Neural progenitor cell (in vitro differentiated cells): ENCODE results near the gene ERC2. TPM values are rescaled to one million over a fixed set of nuclear protein-coding genes. Genes with fewer than 3 reads are reported as not detected.

Experiments
- DNase-seq: peaks from one replicate; pipeline ENCODE4 v3.0.0-alpha.2; 2016; ENCODE audit warnings: low spot score
- H2AFZ ChIP-seq: fragments of 200-600 bp; sonication (generic); replicated peaks from 2 replicates; pipeline ENCODE4 v1.6.1; 2016; ENCODE audit warnings: antibody characterized with exemption
- H3F3A ChIP-seq: fragments of 200-600 bp; sonication (generic); 2 replicates; pipeline ENCODE4 v1.6.1; 2016; ENCODE audit warnings: antibody characterized with exemption, low read depth
- H3K27ac ChIP-seq: fragments of 200-600 bp; sonication (generic); 2 replicates; pipeline ENCODE4 v1.5.1; 2016; ENCODE audit warnings: mild to moderate bottlenecking
- H3K27me3 ChIP-seq: fragments of 200-600 bp; sonication (generic); 2 replicates; pipeline ENCODE4 v1.6.1; 2016; ENCODE audit warnings: mild to moderate bottlenecking, moderate library complexity
- H3K36me3 ChIP-seq: fragments of 200-600 bp; sonication (generic); 2 replicates; pipeline ENCODE4 v1.5.1; 2016
- H3K4me1 ChIP-seq: fragments of 200-600 bp; sonication (generic); 2 replicates; pipeline ENCODE4 v1.6.1; 2016; ENCODE audit warnings: mixed run types
- H3K4me2 ChIP-seq: fragments of 200-600 bp; sonication (generic); 2 replicates; pipeline ENCODE4 v1.6.1; 2016
- H3K4me3 ChIP-seq: fragments of 200-600 bp; sonication (generic); 2 replicates; pipeline ENCODE4 v1.5.1; 2016
- H3K79me2 ChIP-seq: fragments of 200-600 bp; sonication (generic); 2 replicates; pipeline ENCODE4 v1.6.1; 2016; ENCODE audit warnings: low read depth
- H3K9ac ChIP-seq: fragments of 200-600 bp; sonication (generic); 2 replicates; pipeline ENCODE4 v1.6.1; 2016
- H3K9me3 ChIP-seq: fragments of 200-600 bp; sonication (generic); 2 replicates; pipeline ENCODE4 v1.5.1; 2016; ENCODE audit warnings: low read depth
- H4K20me1 ChIP-seq: fragments of 200-600 bp; sonication (generic); 2 replicates; pipeline ENCODE4 v1.6.1; 2016; ENCODE audit warnings: low read depth
- H3K27ac Mint-ChIP-seq: 3 replicates; pipeline ENCODE4 v1.8.0; 2021; ENCODE audit warnings: mixed read lengths
- H3K27me3 Mint-ChIP-seq: 2 replicates; pipeline ENCODE4 v1.8.0; 2022; ENCODE audit warnings: low read depth, mild to moderate bottlenecking, inconsistent platforms, moderate library complexity, mixed read lengths; ENCODE audit not compliant: insufficient read depth
- H3K36me3 Mint-ChIP-seq: 3 replicates; pipeline ENCODE4 v1.8.0; 2021; ENCODE audit warnings: mixed read lengths
- H3K4me1 Mint-ChIP-seq: 3 replicates; pipeline ENCODE4 v1.8.0; 2021; ENCODE audit warnings: mixed read lengths
- H3K4me3 Mint-ChIP-seq: 3 replicates; pipeline ENCODE4 v1.8.0; 2021; ENCODE audit warnings: mild to moderate bottlenecking, moderate library complexity, mixed read lengths
- H3K9me3 Mint-ChIP-seq: 3 replicates; pipeline ENCODE4 v1.8.0; 2020; ENCODE audit warnings: mixed read lengths
- EZH2 ChIP-seq: fragments of 200-600 bp; sonication (generic); IDR thresholded peaks from 2 replicates; pipeline ENCODE4 v1.6.1; 2017; ENCODE audit warnings: antibody characterized with exemption, mild to moderate bottlenecking, moderate library complexity
- EZH2phosphoT487 ChIP-seq: fragments of 200-600 bp; sonication (generic); IDR thresholded peaks from 2 replicates; pipeline ENCODE4 v1.6.1; 2017; ENCODE audit warnings: antibody characterized with exemption
- total RNA-seq: library from RNA; depleted of rRNA; stranded (reverse); fragments of >200 nt; gene quantifications from 2 replicates; pipeline ENCODE4 v1.2.3, GENCODE V29; 2015; ENCODE audit warnings: low replicate concordance
- TF ChIP-seq, protein P1 (sequence below): fragments of 200-600 bp; sonication (generic); IDR thresholded peaks from 2 replicates; pipeline ENCODE4 v1.5.1; 2017; ENCODE audit warnings: antibody characterized with exemption, mild to moderate bottlenecking

Gene ERC2
- total RNA-seq, 1 donor from 2014 or later, result 24.8 TPM

DNA sequence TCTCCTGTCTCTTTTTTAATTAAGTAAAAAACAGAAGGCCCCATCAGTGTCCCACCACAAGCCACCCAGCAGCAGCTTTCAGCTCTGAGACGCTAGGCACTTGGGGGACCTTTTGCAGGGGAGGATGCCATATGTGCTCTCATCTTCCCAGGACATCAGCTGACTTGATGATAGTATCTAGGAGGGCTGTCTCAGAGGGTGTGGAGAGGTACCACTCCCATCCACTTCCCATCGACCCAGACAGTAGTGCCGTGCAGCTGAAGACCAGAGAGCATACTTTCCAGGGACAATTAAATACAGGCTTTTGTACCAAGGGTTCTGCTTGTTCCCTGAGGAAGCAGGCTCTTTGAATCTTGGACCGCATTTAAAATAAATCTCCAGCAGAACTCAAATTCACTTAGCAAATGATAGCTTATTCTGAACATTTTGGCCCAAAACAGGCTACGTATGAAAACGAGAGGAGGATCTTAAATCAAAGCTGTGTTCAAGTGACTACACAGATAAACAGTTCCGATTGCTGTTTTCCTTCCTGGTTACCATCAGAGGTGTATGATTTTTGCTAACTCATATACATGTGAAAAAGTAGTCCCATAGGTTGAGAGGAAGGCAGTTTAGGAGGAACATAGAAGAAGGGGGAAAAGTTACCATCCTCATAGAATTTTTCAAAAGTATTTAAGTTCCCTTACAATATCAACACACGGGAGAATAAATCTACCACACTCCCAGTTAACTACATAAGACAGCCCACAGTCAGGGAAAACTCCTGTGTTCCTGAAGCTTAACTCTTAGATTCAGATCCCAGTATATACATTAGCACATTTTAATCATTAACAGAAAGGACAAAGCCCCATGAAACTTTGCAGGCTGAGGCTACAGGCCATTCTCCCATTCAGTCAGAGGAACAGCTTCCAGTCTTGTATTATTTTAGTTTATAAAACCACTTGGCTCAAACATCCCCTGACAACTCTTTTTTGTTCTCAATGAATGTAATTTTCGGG lies 990.7 kb downstream of the ERC2 start:
- Histone ChIP-seq H3K9ac (no peak overlapping the region), H3K9me3 (no peaks in the 10 kb centered on the region), H3F3A (peaks cover 6% of the 10 kb centered on the region), H3K27ac (no peak overlapping the region), H3K4me2 (no peak overlapping the region), H3K36me3 (no peaks in the 10 kb centered on the region), H3K4me1 (peaks cover 14% of the 10 kb centered on the region), H4K20me1 (peaks cover 25% of the 10 kb centered on the region), H2AFZ (no peak overlapping the region), H3K27me3 (peaks cover 93% of the 10 kb centered on the region), H3K4me3 (no peak overlapping the region), H3K79me2 (no peaks in the 10 kb centered on the region)
- Mint-ChIP-seq H3K27ac (no peak overlapping the region), H3K4me3 (no peak overlapping the region), H3K9me3 (no peaks in the 10 kb centered on the region), H3K27me3 (peaks cover 17% of the 10 kb centered on the region), H3K4me1 (peaks cover 17% of the 10 kb centered on the region), H3K36me3 (peaks cover 47% of the 10 kb centered on the region)
- DNase-seq, result no peak
- TF ChIP-seq, protein P1, sequence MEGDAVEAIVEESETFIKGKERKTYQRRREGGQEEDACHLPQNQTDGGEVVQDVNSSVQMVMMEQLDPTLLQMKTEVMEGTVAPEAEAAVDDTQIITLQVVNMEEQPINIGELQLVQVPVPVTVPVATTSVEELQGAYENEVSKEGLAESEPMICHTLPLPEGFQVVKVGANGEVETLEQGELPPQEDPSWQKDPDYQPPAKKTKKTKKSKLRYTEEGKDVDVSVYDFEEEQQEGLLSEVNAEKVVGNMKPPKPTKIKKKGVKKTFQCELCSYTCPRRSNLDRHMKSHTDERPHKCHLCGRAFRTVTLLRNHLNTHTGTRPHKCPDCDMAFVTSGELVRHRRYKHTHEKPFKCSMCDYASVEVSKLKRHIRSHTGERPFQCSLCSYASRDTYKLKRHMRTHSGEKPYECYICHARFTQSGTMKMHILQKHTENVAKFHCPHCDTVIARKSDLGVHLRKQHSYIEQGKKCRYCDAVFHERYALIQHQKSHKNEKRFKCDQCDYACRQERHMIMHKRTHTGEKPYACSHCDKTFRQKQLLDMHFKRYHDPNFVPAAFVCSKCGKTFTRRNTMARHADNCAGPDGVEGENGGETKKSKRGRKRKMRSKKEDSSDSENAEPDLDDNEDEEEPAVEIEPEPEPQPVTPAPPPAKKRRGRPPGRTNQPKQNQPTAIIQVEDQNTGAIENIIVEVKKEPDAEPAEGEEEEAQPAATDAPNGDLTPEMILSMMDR, result no peak
- TF ChIP-seq EZH2phosphoT487, result no peak
- TF ChIP-seq EZH2, result no peak

DNA sequence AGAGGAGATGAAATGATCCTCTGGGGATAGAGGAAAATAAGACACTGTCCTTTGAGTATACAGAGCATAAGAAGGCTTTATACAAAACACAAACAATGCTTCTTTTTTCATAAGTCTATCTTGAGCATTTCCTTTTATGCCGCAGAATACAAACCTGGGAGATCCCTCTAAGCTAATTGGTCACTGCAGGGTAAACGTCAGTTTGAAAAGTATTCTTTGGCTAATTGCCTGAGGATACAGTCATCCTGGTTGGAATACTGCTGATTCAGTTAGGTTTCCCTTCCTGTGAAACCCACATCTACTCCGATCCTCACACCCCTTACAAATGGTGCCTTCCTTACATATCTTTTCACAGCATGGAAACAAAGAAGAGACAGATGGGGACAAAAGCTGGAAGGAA lies 991.8 kb downstream of the ERC2 start:
- peaks cover 14% of the 10 kb centered on the region for H4K20me1 ChIP-seq
- no peaks in the 10 kb centered on the region for H3K9me3 ChIP-seq
- H3K36me3 ChIP-seq, result no peaks in the 10 kb centered on the region
- H3K27me3 Mint-ChIP-seq, result peaks cover 13% of the 10 kb centered on the region
- H3F3A ChIP-seq, result no peaks in the 10 kb centered on the region
- peaks cover 88% of the 10 kb centered on the region for H3K27me3 ChIP-seq
- TF ChIP-seq, protein P1, result no peak
- TF ChIP-seq EZH2, result no peak
- TF ChIP-seq EZH2phosphoT487, result no peak
- no peak overlapping the region for H3K4me2 ChIP-seq
- DNase-seq, result no peak
- no peaks in the 10 kb centered on the region for H3K9me3 Mint-ChIP-seq
- no peak overlapping the region for H2AFZ ChIP-seq
- H3K4me3 Mint-ChIP-seq, result no peak overlapping the region
- peaks cover 7% of the 10 kb centered on the region for H3K4me1 ChIP-seq
- no peak overlapping the region for H3K27ac Mint-ChIP-seq
- H3K36me3 Mint-ChIP-seq, result peaks cover 54% of the 10 kb centered on the region
- no peaks in the 10 kb centered on the region for H3K79me2 ChIP-seq
- peaks cover 14% of the 10 kb centered on the region for H3K4me1 Mint-ChIP-seq
- H3K9ac ChIP-seq, result no peak overlapping the region
- H3K4me3 ChIP-seq, result no peak overlapping the region
- no peak overlapping the region for H3K27ac ChIP-seq

DNA sequence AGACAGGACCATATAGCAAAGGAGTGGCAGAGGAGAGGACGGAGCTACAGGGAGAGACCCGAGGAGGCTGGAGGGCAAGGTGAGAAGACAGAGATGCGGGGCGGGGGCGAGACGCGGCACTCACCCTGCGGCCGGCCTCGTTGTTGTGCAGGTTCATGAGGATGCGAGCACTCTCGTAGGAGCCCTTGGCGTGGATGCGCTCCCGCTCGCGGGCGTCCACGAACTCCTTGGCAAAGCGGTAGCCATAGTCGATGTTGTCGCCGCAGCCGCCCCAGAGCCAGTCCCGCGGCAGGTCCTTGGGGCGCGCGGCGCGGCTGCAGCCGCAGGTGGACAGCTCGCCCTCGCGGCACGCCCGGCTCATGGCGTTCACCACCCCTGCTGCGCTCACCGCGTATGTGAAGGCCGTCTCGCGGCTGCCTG lies 994.0 kb downstream of the ERC2 start:
- H3K9ac ChIP-seq, result no peak overlapping the region
- no peaks in the 10 kb centered on the region for H4K20me1 ChIP-seq
- Mint-ChIP-seq H3K4me1 (peaks cover 5% of the 10 kb centered on the region), H3K4me3 (no peak overlapping the region), H3K9me3 (no peaks in the 10 kb centered on the region), H3K27me3 (peaks cover 8% of the 10 kb centered on the region), H3K27ac (no peak overlapping the region), H3K36me3 (peaks cover 60% of the 10 kb centered on the region)
- no peaks in the 10 kb centered on the region for H3K79me2 ChIP-seq
- no peaks in the 10 kb centered on the region for H3K4me1 ChIP-seq
- H2AFZ ChIP-seq, result no peak overlapping the region
- no peaks in the 10 kb centered on the region for H3K9me3 ChIP-seq
- TF ChIP-seq, protein P1, result peak; percentile 31
- peak; percentile 41 for TF ChIP-seq EZH2phosphoT487
- TF ChIP-seq EZH2, result peak; percentile 68
- peak overlapping the region; percentile 72 for H3K4me2 ChIP-seq
- peak overlapping the region; percentile 33 for H3K4me3 ChIP-seq
- H3K27ac ChIP-seq, result no peak overlapping the region
- no peaks in the 10 kb centered on the region for H3F3A ChIP-seq
- DNase-seq, result peak; percentile 74
- H3K27me3 ChIP-seq, result peaks cover 65% of the 10 kb centered on the region
- no peaks in the 10 kb centered on the region for H3K36me3 ChIP-seq
